NCI-H748 (cell line): ENCODE measurements around the gene HOXB4.
A peak's percentile ranks its signal among the peaks of the same experiment; 100 is the strongest.

Source experiments
- DNase-seq: peaks from one replicate; lab custom pipeline; 2025; ENCODE audit not compliant: unreplicated experiment; lab: John Stamatoyannopoulos, UW

The HOXB4 gene

DNA sequence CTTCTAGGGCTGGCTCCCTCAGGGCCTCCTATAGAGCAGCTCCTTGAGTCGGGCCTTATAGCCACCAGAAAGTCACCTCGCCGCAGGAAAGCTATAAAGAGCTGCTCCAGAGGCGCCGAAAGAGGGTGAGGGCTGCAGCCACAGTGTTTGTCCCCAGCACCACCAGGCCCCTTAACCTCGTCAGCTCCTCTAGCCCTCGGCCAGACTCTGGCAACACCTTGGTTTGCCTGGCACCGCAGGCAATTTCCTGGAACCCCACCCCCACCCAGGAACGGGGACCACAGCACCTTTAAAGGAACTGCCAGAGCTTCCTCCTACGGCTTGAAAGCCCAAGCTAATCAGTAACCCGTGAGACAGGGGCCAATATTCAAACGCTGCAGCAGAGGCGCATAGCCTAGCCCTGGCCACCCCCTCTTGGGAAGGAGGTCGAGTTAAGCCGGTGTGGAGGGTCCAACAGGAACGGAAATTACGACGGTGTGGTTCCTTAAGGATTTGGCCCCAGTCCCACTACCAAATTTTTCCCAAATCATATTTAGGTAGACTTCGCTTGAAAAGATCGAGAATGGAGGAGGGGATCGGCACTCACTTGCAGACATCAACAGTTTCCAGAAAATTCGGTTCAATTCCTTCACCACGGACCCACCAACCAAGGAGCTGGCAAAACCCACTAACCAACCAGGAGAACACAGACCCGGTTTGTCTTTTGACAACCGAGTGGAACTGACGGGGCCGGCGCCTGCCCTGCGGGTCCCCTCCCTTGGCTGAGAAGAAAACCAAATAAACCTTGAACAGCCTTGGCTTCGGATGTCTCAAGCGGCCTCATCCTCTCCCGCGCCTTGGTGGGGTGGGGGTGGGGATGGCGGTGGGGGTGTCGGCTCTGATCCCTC lies 23.6 kb upstream of the HOXB4 start:
- no peak for DNase-seq

DNA sequence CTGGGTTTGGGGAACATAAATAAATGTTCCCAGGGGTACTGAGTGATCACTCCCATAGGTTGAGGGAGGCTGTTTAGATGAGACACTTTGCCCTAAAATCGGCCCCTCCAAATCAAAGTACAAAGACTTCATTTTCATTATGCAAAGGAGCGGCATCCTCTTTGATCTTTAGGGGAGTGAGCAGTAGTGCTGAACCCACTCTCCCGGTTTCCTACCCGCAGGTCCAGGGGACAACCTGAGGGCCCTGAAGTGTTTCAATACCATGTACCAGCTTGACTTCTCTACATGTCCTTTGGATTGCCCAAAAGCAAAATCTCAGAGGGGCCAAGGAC lies 23.0 kb upstream of the HOXB4 start:
- DNase-seq = no peak

DNA sequence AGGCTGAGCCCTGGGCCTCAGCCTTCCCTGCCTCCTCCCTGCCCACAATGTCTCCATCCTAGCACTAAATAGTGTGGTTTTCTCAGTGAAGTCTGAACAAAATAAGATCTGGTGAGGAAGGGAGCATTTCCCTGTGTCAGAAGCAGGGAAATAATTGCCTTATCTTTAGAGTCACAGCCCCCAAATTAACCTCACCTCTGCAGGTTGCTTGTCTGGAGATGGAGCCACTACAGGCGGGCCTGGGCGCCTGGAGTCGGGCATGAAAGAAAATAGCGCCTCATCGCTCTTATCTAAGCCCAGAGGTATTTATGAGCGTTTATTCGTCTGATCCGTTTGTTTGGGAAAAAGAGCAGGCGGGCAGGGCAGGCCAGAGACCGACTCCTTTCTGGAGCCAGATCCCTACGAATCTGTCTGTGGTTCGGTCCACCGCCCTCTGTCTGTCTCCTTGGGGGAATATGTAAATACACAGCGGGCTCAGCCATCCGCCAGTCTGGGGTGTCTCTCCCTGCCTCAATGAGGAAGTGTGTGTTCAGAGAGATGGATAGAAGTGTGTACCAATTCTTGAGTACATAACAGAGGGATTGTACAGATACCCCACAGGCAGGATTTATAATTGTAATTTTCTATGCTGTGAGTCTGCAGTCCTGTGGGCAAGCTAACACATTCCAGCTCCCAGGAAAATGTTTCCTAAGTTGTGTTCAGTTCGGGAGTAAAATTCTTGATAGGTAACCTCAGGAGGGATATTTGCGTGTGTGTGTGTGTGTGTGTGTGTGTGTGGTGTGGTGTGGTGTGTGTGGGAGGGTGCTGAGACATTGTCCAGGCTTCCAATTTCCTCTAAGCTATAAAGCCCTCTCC lies 22.3 kb upstream of the HOXB4 start:
- peak; percentile 42 for DNase-seq

DNA sequence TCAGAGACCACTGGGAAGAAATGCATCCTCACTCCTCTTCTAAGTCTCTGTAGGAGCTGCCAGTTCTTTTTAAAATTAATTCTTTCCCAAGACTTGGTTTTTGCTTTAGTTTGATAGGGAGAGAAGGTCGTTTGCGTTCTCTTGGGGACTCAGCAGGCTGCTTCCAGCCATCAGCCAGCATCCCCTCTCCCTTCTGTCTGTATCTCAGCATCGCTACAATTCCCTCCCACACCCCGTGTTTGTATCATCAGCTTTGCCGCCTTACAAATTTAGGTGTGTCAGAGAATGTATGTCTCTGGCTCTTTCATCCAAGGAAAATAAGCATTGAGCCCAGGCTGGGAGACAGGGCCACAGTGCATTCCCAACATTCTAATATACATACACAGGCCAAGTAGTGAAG lies 21.2 kb upstream of the HOXB4 start:
- DNase-seq = no peak

DNA sequence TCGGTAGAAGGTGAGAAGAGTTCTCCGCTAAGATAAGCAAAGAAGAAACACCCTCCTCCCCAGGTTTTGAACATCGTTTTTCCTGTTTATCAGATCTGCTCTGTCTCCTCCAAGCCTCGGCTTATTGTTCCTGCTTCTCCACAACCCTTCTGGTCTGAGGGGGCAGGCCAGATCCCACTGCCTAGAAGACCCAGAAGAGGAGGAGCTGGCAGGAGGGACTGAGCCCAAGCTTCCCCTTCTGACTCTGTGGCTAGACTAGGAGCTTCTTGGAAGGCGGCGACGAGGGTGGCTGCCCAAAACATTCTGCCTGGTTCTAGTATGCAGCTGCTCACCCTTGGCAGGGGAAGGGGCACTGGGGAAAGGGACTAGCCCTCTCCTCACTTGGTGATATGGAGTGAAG lies 20.6 kb upstream of the HOXB4 start:
- DNase-seq = no peak

DNA sequence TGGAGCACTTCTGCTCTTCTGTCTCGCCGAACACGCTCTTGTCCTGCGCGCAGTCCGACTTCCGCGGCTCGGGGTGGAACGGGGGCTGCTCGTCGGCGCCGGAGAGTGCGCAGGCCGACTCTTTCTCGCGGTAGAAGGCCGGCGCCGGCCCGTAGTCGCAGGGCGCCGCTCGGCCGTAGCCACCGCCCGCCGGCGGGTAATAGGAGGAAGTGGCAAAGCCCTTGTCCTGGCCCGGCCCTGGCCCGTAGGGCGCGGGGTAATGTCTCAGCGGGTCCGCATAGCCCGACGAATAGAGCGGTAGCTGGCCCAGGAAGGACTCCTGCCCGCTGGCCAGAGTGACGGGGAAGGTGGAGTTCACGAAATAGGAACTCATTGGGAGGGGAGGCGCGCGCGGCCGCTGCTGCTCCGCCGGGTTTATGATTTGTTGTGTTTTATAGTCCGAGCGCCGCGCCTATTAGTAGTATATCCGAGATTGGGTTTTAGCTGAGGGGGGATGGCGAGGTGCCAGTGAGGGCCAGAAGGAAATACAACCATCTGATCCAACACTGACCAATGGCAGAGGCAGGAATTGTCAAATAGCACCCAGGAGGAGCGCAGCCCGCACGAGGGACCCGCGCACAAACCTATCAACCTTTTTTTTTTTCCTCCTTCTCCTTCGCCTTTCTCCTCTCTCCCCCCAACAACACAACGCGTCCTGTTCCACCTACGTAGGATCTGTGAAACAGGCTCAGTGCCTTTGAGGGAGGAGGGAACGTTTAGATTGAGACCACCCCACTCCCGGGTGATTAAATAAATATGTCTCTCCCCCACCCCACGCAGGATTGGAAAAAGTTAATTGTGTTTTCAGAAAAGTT lies 19.9 kb upstream of the HOXB4 start:
- peak; percentile 70 for DNase-seq

DNA sequence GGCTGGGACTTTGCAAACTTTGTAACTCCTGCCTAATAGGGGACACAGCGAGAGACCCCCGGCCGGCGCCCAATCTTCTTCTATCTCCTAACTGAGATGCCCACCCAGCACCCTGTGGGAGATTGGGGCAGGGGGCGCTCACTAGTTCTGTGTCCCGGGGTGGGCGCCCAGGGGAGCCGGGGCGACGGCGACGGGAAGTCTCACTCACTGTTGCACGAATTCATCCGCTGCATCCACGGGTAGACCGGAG lies 19.3 kb upstream of the HOXB4 start:
- DNase-seq = no peak

DNA sequence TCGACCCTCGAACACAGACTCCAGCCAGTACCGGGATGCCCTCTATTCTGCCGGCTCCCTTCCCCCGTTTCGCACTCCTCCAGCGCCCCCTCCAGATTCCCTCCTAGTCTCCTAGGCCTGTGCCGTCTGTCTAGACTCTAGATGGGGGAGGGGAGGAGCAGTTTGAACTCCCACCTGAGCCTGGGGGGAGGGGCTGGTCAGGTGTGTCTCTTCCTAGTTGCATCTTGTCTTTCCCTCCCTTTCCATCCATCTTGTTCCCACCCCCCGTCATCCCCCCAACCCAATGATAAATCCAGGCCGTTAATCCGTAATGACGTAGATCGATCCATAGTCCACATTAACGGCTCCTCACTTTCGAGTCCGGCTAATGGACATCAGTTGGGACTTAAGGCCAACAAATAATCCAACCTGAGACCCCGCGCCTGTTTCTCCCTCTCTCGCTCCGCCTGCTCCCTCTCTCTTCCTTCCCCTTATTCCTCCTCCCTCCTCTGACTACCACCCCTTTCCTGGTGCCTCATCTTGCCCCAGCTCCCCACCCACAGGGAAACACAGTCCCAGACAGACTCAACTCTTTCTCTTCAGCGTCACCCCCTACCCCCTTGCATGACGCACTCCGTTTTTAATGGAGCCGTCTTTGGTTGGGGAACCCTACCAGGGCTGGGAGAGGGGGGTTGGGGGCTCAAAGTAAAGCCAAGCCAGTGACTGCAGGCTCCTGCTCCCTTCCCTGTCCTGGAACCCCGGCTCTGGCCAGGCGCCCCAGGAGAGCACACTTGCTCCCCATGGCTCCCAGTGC lies 18.8 kb upstream of the HOXB4 start:
- DNase-seq = peak; percentile 46

DNA sequence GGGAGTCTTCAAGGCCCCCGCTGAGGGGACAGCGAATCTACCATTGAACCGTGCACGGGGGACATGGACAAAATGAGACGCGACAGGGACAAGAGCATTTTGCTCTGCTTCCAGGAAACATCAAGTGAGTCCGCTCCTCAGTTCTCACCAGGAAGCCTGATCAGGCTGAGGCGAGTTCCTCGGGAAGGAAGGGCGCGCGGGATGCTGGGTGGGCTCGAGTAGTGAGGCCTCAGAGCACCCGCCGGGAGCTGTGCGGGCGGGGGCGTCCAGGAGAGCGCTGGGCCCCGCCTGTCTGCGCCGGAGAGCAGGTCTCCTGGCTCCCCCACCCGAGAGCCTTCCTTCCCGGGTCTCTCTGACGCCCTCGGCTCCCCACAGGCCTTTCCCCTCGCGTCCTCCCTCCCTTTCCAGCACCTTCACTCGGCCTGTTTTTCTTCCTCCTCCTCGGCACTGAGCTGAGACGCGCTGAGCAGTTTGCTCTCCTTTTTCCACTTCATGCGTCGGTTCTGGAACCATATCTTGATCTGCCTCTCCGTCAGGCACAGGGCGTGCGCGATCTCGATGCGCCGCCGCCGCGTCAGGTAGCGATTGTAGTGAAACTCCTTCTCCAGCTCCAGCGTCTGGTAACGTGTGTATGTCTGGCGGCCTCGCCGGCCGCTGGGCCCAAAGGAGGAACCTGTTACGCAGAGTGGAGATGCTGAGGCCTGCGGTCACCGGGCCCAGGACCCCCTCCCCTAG lies 18.0 kb upstream of the HOXB4 start:
- DNase-seq = peak; percentile 46

DNA sequence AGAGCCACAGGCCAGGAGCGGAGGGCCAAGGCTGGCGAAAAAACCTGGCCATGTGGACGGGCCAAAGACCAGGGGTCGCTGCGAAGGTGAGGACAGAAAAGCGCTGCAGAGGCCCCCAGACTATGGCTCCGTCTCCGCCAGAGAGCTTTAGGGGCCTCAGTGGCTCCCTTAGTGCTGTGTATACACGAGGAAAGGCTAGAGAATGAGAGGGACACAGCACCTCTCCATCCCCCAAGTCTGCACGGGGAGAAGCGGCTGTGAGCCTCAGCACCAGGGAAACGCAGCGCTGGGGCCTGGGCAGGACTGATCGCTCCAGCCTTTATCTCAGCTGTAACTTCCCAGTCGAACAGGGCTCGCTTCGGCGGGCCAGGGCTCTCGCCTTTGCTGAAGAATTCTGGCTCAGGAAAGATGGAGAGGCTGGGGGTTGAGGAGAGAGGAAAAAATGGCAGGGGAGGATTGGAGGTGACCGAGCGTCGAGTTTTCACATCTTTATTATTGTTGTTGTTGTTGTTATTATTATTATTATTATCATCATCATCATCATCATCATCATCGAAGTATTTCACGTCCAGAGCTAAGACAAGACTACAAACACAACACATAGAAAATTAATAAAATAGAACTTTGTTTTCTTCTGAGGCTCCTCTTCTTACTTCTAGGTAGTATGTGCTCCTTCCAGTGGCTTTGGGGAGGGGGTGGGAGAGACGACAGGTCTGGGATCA lies 17.3 kb upstream of the HOXB4 start:
- no peak for DNase-seq

DNA sequence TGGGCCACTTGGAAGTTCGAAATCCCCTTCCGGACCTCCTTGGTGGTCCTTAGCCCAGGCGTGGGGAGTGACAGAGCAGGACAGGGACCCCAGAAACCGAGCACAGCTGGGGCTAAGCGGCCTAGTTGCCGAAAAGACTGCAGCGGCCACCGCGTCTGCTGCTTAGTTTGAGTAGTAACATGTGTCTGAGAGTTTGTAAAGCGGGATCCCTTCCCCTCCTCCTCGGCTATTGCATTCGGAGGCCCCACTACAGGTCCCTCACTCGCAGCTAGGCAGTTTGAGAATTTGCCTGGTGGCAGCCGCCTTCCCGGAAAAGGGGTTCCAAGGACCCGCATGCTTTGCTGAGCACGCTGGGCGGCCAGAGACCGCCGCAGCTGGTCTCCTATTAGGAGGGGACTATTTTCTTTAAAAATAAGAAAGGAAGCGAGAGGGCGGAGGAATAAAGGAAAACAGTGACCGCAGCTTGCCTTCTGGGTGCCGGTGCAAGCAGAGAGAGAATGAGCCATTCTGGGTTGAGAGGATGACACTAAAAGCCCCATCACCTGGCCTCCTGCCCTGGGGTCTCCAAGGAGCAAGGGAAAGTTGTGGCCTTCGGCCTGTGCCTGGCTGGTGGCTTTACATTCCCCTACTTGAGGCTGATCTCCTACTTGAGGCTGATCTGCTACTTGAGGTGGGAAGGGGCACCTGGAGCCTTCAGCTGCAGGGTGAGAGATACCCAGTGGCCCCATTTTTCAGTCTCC lies 16.6 kb upstream of the HOXB4 start:
- no peak for DNase-seq

DNA sequence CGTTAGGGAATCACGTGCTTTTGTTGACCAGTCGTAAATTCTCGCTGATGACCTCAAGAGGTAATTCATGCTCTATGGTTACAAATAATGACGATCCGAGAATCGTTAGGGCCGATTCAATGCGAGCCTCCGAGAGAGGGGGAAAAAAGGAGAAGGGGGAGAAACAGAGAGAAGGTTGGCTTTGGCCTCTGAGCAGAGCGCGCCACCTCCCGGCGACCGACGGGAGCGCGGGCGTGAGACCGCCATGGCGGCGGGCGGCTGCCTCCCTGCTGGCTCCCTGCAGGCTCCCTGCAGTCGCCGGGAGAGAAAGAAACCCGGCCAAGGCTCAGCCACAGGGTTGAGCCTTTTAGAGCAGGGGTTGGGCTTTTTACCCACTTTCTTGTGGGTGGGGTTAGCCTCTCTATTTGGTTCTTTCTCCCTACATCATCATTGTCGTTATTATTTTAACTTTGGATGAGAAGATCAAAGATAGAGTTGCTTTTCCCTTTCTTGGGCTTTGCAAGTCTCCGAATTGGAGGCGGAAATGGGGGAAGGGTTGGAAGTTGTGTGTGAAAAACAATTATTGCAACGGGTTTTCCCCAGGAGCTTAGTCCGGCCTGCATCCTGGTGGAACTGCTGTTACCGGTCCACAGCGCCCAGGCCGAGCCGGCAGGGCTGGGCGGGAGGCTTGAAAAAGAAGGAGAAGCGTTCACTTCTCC lies 15.8 kb upstream of the HOXB4 start:
- peak; percentile 94 for DNase-seq

DNA sequence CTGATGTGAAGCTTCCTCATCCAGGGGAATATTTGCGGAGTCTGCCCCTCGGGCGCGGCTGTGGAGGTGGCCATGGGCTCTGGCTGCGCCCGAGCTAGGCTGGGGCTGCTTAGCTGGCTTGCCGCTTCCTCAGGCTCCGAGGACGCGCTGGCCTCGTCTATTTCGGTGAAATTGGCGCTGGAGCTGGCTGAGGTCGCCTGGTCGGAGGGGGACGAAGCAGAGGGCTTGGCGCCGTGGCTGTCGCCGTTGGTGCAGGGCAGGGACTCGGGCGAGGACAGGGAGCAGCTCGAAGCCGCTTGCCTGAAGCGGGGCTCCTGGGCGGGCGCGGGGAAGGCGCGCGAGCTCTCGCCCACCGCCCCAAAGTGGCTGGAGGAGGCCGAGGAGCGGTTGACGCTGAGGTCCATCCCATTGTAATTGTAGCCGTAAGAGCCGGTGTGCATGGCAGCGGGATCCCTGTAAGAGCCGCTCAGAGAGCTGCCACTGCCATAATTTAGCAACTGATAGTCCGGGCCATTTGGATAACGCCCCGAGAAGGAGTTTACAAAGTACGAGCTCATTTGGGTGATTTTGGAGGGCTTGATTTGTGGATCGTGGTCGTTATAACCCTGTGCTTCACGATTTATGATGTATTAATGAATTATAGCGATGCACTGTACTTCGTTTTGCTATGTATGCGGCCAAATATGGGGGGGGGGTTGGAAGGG lies 15.1 kb upstream of the HOXB4 start, which contains the start of gene HOXB5:
HOXB5 (minus strand) TSS at position 654 of the 704 bp plus-strand sequence; CDS start at position 557, 97 bp downstream.
- peak; percentile 83 for DNase-seq

DNA sequence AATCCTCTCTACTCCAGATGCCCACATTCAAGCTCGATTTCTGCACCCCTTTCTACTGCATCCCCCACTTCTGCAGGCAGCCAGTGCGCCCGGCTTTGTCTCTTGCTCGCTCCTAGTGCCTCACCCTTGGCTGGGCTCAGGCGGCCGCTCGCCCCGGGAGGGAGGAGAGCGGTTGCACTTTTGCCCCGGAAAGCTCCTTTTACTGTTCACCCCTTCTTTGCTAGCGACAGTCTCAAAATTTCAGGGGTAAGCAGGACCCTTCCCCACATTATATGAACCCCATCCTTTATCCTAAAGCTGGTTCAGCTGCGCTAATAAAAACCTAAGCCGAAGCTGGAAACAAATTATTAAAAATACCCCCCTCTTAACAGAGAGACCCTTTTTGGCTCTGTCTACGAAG lies 14.4 kb upstream of the HOXB4 start:
- peak; percentile 24 for DNase-seq

DNA sequence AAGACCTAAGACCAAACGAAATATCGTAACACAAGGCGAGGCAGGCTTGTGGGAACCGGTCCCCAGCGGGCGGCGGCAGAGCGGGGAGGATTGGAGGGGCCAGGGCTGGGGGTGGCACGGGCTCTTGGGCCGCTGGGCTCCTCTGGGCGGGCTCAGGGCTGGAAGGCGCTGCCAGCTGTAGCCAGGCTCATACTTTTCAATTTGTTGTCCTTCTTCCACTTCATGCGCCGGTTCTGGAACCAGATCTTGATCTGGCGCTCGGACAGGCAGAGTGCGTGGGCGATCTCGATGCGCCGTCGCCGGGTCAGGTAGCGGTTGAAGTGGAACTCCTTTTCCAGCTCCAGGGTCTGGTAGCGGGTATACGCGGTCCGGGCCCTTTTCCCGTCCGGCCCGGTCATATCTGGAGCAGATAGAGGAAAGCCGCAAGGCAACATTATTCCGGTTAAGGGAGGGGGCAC lies 13.9 kb upstream of the HOXB4 start:
- DNase-seq = no peak

DNA sequence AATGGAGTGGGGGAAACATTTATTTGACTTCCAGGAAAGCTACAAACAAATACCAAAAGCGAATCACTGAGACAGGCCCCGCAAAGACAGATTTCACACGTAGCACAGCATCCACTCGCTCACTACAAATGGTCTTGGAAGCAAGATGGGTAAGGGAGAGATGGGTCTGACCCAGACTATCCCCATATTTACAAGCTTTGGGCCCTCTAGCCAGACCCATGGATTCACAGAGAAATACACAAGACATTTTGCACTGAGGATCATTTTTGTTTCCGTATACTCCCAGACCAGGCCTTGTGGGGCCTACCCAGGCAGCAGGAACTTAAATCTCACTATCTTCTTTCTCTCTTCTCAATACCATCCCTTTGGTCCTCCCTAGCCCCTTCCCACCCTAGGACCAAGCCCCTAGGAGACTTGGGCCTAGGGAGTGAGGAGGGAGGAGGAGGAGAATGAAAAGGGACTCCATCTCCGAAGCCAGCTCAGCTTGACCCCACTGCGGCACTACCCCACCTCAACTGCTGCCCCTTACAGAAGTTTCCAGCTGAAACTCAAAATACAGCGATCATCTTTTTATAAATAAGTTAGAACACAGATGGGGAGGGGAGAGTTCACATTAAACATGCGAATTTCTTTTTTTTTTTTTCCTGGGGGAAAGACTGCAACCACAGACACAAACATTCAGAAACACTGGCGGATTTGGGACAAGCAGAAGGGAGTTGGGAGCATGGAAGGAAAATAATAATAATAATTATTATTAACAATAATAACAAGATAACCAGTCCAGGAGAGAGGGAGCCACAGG lies 13.3 kb upstream of the HOXB4 start:
- DNase-seq = no peak
